Parathyroid adenoma (tissue), 2 donors: ENCODE measurements around the gene DCLK1.
A peak's percentile ranks its signal among the peaks of the same experiment; 100 is the strongest.

Experiments
- H2AFZ ChIP-seq: fragments of 300-600 bp; sonication (generic); one replicate; pipeline ENCODE4 v1.7.0; 2017; ENCODE audit warnings: antibody characterized with exemption, mild to moderate bottlenecking
- H3K27ac ChIP-seq: fragments of 300-600 bp; sonication (generic); one replicate; pipeline ENCODE4 v1.7.0; 2017
- H3K27me3 ChIP-seq: fragments of 300-600 bp; sonication (generic); one replicate; pipeline ENCODE4 v1.7.0; 2017; ENCODE audit warnings: low read length; ENCODE audit not compliant: control insufficient read depth, insufficient read depth
- H3K36me3 ChIP-seq: fragments of 300-600 bp; sonication (generic); one replicate; pipeline ENCODE4 v1.7.0; 2017; ENCODE audit warnings: low read length; ENCODE audit not compliant: control insufficient read depth, insufficient read depth
- H3K4me1 ChIP-seq: fragments of 300-600 bp; sonication (generic); one replicate; pipeline ENCODE4 v1.7.0; 2017; ENCODE audit warnings: control low read depth
- H3K4me2 ChIP-seq: fragments of 300-600 bp; sonication (generic); one replicate; pipeline ENCODE4 v1.7.0; 2017; ENCODE audit warnings: low read length
- H3K4me3 ChIP-seq: fragments of 300-600 bp; sonication (generic); one replicate; pipeline ENCODE4 v1.7.0; 2017; ENCODE audit warnings: low read depth, low read length
- H3K79me2 ChIP-seq: fragments of 300-600 bp; sonication (generic); one replicate; pipeline ENCODE4 v1.7.0; 2017; ENCODE audit warnings: control low read depth
- H3K9ac ChIP-seq: fragments of 300-600 bp; sonication (generic); one replicate; pipeline ENCODE4 v1.7.0; 2017; ENCODE audit warnings: mild to moderate bottlenecking
- H3K9me3 ChIP-seq: fragments of 300-600 bp; sonication (generic); one replicate; pipeline ENCODE4 v1.7.0; 2017; ENCODE audit warnings: low read length; ENCODE audit not compliant: control insufficient read depth
- CTCF ChIP-seq: fragments of 300-600 bp; sonication (generic); IDR thresholded peaks from one replicate; pipeline ENCODE4 v1.7.0; 2017; ENCODE audit warnings: antibody characterized with exemption, mild to moderate bottlenecking
- donor health status: primary hyperparathyroidism.

DCLK1 gene

GRCh38 chr13:36031490-36031889, 99.7 kb downstream of the DCLK1 start:
- Histone ChIP-seq H3K4me3 (no peak overlapping the region), H3K36me3 (peaks cover 3% of the 10 kb centered on the region), H3K9me3 (no peaks in the 10 kb centered on the region), H3K9ac (no peak overlapping the region), H3K4me2 (no peak overlapping the region), H2AFZ (no peak overlapping the region), H3K27ac (no peak overlapping the region), H3K4me1 (peaks cover 2% of the 10 kb centered on the region), H3K79me2 (no peaks in the 10 kb centered on the region), H3K27me3 (no peaks in the 10 kb centered on the region)
- no peak for TF ChIP-seq CTCF

- Histone ChIP-seq H3K27ac (no peak overlapping the region), H3K79me2 (no peaks in the 10 kb centered on the region), H3K27me3 (no peaks in the 10 kb centered on the region), H3K36me3 (peaks cover 3% of the 10 kb centered on the region), H3K4me1 (peaks cover 2% of the 10 kb centered on the region), H3K9me3 (no peaks in the 10 kb centered on the region), H3K4me3 (no peak overlapping the region), H3K4me2 (no peak overlapping the region), H3K9ac (no peak overlapping the region), H2AFZ (no peak overlapping the region)
- TF ChIP-seq CTCF = no peak
These were observed 100.4 kb downstream of the DCLK1 start for GRCh38 chr13:36030670-36031331.

GRCh38 chr13:36029166-36029565, 102.0 kb downstream of the DCLK1 start:
- no peaks in the 10 kb centered on the region for H3K27me3 ChIP-seq

GRCh38 chr13:36028359-36029025, 102.7 kb downstream of the DCLK1 start:
- Histone ChIP-seq H2AFZ (no peak overlapping the region), H3K9ac (no peak overlapping the region), H3K4me2 (no peak overlapping the region), H3K27me3 (no peaks in the 10 kb centered on the region), H3K36me3 (peaks cover 3% of the 10 kb centered on the region), H3K9me3 (no peaks in the 10 kb centered on the region), H3K4me1 (peaks cover 2% of the 10 kb centered on the region), H3K27ac (peak overlapping the region; percentile 19), H3K4me3 (no peak overlapping the region), H3K79me2 (no peaks in the 10 kb centered on the region)
- TF ChIP-seq CTCF = no peak

More at GRCh38 chr13:36029166-36029565, 102.0 kb downstream of the DCLK1 start:
- Histone ChIP-seq H3K4me2 (no peak overlapping the region), H3K4me3 (no peak overlapping the region), H3K9me3 (no peaks in the 10 kb centered on the region), H3K27ac (no peak overlapping the region), H3K9ac (no peak overlapping the region), H3K36me3 (peaks cover 3% of the 10 kb centered on the region), H3K4me1 (peaks cover 2% of the 10 kb centered on the region), H3K79me2 (no peaks in the 10 kb centered on the region), H2AFZ (no peak overlapping the region)
- TF ChIP-seq CTCF = no peak
